ENCODE data around the gene STRAP. TPM values are rescaled to one million over a fixed set of nuclear protein-coding genes. Genes with fewer than 3 reads are reported as not detected.

Gene STRAP
- total RNA-seq, 1 experiment from 2014 or later, result 205 TPM

GRCh38 chr12:15842108-15842507 lies 40.1 kb upstream of the STRAP start:
- H3K4me3 ChIP-seq, result no peak overlapping the region
- no TSS peak for BruUV-seq (replicated peaks)
- H3K27ac ChIP-seq, result no peak overlapping the region
- H3K4me1 ChIP-seq (replicated peaks; ENCODE audit: insufficient read depth), result no peaks in the 10 kb centered on the region
- TF ChIP-seq EZH2 (IDR thresholded peaks at IDR 0.05; ENCODE audit: low read depth) (no peak), CTCF (conservative IDR thresholded peaks at IDR 0.05) (no peak)
- CTCF ChIA-PET, result no interaction called here
- no peaks in the 10 kb centered on the region for H3K27me3 ChIP-seq (ENCODE audit: insufficient read depth, low read depth)
- H3K79me2 ChIP-seq (ENCODE audit: low read depth), result no peaks in the 10 kb centered on the region
- H3K4me2 ChIP-seq, result no peak overlapping the region
- H4K20me1 ChIP-seq (ENCODE audit: insufficient read depth), result no peaks in the 10 kb centered on the region
- no peaks in the 10 kb centered on the region for H3K36me3 ChIP-seq (ENCODE audit: low read depth)
- DNase-seq, result no peak
- no peaks in the 10 kb centered on the region for H3K9me2 ChIP-seq (ENCODE audit: insufficient read depth)
- no peak overlapping the region for H2AFZ ChIP-seq
- H3K9me3 ChIP-seq (ENCODE audit: insufficient read depth, low read depth), result no peaks in the 10 kb centered on the region
- no peaks in the 10 kb centered on the region for H3F3A ChIP-seq (ENCODE audit: insufficient read depth, low read depth)
- intact Hi-C loops (cut with micrococcal nuclease; ENCODE audit: unreplicated experiment), result no loop called here
- POLR2A ChIA-PET (ENCODE audit: unreplicated experiment), result interaction anchor here (0.5 kb wide), 1 partner anchor 196 kb away, joined by 6 read pairs; no protein-coding TSS in a partner anchor

DNA sequence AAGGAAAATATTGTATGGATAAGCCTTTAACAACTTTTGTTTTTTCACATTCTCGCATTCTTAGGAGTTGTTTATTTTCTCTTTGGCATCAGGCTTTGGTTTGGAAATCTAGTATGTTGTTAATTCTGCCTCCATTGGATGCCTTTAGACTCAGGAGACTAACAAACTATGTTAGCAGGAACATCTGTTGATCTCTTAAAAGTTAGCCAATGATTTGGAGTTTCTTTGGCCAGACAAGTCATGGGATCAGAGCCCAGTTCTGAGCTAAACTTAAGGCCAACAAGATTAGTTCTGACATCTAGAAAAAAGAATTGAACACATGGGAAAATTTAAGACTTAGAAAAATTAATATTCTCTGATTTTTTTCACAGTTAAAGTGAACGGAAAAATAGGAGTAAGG lies 35.3 kb upstream of the STRAP start:
- no TSS peak for BruUV-seq (replicated peaks)
- 0 out of 2 replicates have a peak, but pooled peaks cover 4% of the 10 kb centered on the region for H3F3A ChIP-seq (ENCODE audit: insufficient read depth, low read depth)
- H3K9me2 ChIP-seq (ENCODE audit: insufficient read depth), result no peaks in the 10 kb centered on the region
- no peaks in the 10 kb centered on the region for H3K36me3 ChIP-seq (ENCODE audit: low read depth)
- no peaks in the 10 kb centered on the region for H3K4me1 ChIP-seq (replicated peaks; ENCODE audit: insufficient read depth)
- DNase-seq, result no peak
- no peak for TF ChIP-seq EZH2 (IDR thresholded peaks at IDR 0.05; ENCODE audit: low read depth)
- no peaks in the 10 kb centered on the region for H3K79me2 ChIP-seq (ENCODE audit: low read depth)
- POLR2A ChIA-PET (ENCODE audit: unreplicated experiment), result no interaction called here
- H3K4me3 ChIP-seq, result no peak overlapping the region
- intact Hi-C loops (cut with micrococcal nuclease; ENCODE audit: unreplicated experiment), result no loop called here
- no peak overlapping the region for H2AFZ ChIP-seq
- H3K4me2 ChIP-seq, result no peak overlapping the region
- H3K27me3 ChIP-seq (ENCODE audit: insufficient read depth, low read depth), result no peaks in the 10 kb centered on the region
- no peak overlapping the region for H3K27ac ChIP-seq
- no peaks in the 10 kb centered on the region for H3K9me3 ChIP-seq (ENCODE audit: insufficient read depth, low read depth)
- H4K20me1 ChIP-seq (ENCODE audit: insufficient read depth), result no peaks in the 10 kb centered on the region
- CTCF ChIA-PET, result interaction anchor here (1.3 kb wide), 1 partner anchor 256 kb away, joined by 3 read pairs; no protein-coding TSS in a partner anchor

- no peak for TF ChIP-seq CTCF (conservative IDR thresholded peaks at IDR 0.05)
- no peak for TF ChIP-seq EZH2 (IDR thresholded peaks at IDR 0.05; ENCODE audit: low read depth)
- POLR2A ChIA-PET (ENCODE audit: unreplicated experiment), result interaction anchor here (0.7 kb wide), 1 partner anchor 219 kb away, joined by 9 read pairs; no protein-coding TSS in a partner anchor
- DNase-seq, result no peak
- H2AFZ ChIP-seq, result no peak overlapping the region
- H3K27ac ChIP-seq, result no peak overlapping the region
- no peaks in the 10 kb centered on the region for H3K27me3 ChIP-seq (ENCODE audit: insufficient read depth, low read depth)
- H3K36me3 ChIP-seq (ENCODE audit: low read depth), result no peaks in the 10 kb centered on the region
- 0 out of 2 replicates have a peak, but pooled peaks cover 10% of the 10 kb centered on the region for H3F3A ChIP-seq (ENCODE audit: insufficient read depth, low read depth)
- BruUV-seq (replicated peaks), result no TSS peak
- CTCF ChIA-PET, result interaction anchor here (0.8 to 1.2 kb wide), 2 partner anchors 7 to 219 kb away, joined by 3 to 4 read pairs; no protein-coding TSS in a partner anchor
- peaks cover 5% of the 10 kb centered on the region; the same call in 1 of the 2 replicates for H3K4me1 ChIP-seq (replicated peaks; ENCODE audit: insufficient read depth)
- no peak overlapping the region for H3K4me3 ChIP-seq
- no peaks in the 10 kb centered on the region for H4K20me1 ChIP-seq (ENCODE audit: insufficient read depth)
- intact Hi-C loops (cut with micrococcal nuclease; ENCODE audit: unreplicated experiment), result no loop called here
- no peak overlapping the region for H3K4me2 ChIP-seq
- H3K79me2 ChIP-seq (ENCODE audit: low read depth), result no peaks in the 10 kb centered on the region
- H3K9me3 ChIP-seq (ENCODE audit: insufficient read depth, low read depth), result no peaks in the 10 kb centered on the region
- no peaks in the 10 kb centered on the region for H3K9me2 ChIP-seq (ENCODE audit: insufficient read depth)
Measured at GRCh38 chr12:15848606-15849005, 33.6 kb upstream of the STRAP start.
